CD4-positive, CD25-positive, alpha-beta regulatory T cell (primary cell): ENCODE data around the gene IL21R. TPM values are rescaled to one million over a fixed set of nuclear protein-coding genes. Genes with fewer than 3 reads are reported as not detected.

ENCODE experiments used
- ATAC-seq, 2 donors: fragments of 150-1000 bp; cut with Tn5 transposase; one replicate each; pipeline ENCODE4 v1.10.0; 2021; ENCODE audit warnings: low read depth in 2 of 2, moderate number of reproducible peaks in 2 of 2, moderate library complexity in 1 of 2
- DNase-seq, 3 donors: peaks; one replicate each; pipeline versions ENCODE4 v3.0.0 to v3.0.0-alpha.2; 2012 to 2022; ENCODE audit warnings: mixed read lengths in 1 of 3
- H3K27ac ChIP-seq: one replicate; pipeline ENCODE4 v1.7.0; 2013; ENCODE audit warnings: mild to moderate bottlenecking, low read length; ENCODE audit not compliant: insufficient read depth, poor library complexity, severe bottlenecking
- H3K27me3 ChIP-seq: one replicate; pipeline ENCODE4 v1.7.0; 2013; ENCODE audit warnings: low read length; ENCODE audit not compliant: control insufficient read depth, insufficient read depth
- H3K36me3 ChIP-seq: one replicate; pipeline ENCODE4 v1.7.0; 2013; ENCODE audit warnings: mild to moderate bottlenecking, low read length, moderate library complexity; ENCODE audit not compliant: control insufficient read depth, insufficient read depth
- H3K4me1 ChIP-seq: 2 replicates; pipeline ENCODE4 v1.7.0; 2013; ENCODE audit warnings: mild to moderate bottlenecking, low read length; ENCODE audit not compliant: insufficient read depth, control insufficient read depth, poor library complexity, severe bottlenecking
- H3K4me3 ChIP-seq: one replicate; pipeline ENCODE4 v1.7.0; 2013; ENCODE audit warnings: low read depth, mild to moderate bottlenecking, low read length, moderate library complexity
- H3K9me3 ChIP-seq, 2 experiments: 1 replicate in 1 of 2; 2 replicates in 1 of 2; pipeline ENCODE4 v1.7.0; 2013; ENCODE audit warnings: low read length in 2 of 2, mild to moderate bottlenecking in 1 of 2, moderate library complexity in 1 of 2; ENCODE audit not compliant: control insufficient read depth in 2 of 2
- H3K27ac Mint-ChIP-seq, 3 donors: one replicate each; pipeline ENCODE4 v1.8.0; 2020 to 2022; ENCODE audit warnings: mild to moderate bottlenecking in 3 of 3, mixed read lengths in 3 of 3, moderate library complexity in 2 of 3
- H3K27me3 Mint-ChIP-seq: one replicate; pipeline ENCODE4 v1.8.0; 2022; ENCODE audit warnings: mild to moderate bottlenecking, mixed read lengths
- H3K36me3 Mint-ChIP-seq: one replicate; pipeline ENCODE4 v1.8.0; 2020; ENCODE audit warnings: mixed read lengths
- H3K4me1 Mint-ChIP-seq, 4 donors: one replicate each; pipeline ENCODE4 v1.8.0; 2020 to 2022; ENCODE audit warnings: mixed read lengths in 4 of 4, mild to moderate bottlenecking in 1 of 4
- H3K4me3 Mint-ChIP-seq, 4 donors: one replicate each; pipeline ENCODE4 v1.8.0; 2020 to 2022; ENCODE audit warnings: mild to moderate bottlenecking in 4 of 4, mixed read lengths in 4 of 4, moderate library complexity in 3 of 4
- H3K9me3 Mint-ChIP-seq, 7 donors: one replicate each; pipeline ENCODE4 v1.8.0; 2020 to 2022; ENCODE audit warnings: mixed read lengths in 7 of 7, mild to moderate bottlenecking in 3 of 7, moderate library complexity in 2 of 7
- polyA plus RNA-seq, 4 donors: library from polyadenylated mRNA; unstranded; fragments of 300-500 nt; fragmentation: Illumina TruSeq; gene quantifications; one replicate each; pipeline ENCODE4 v1.2.3, GENCODE V29; 2021
- total RNA-seq: library from RNA; stranded (reverse); gene quantifications from one replicate; pipeline ENCODE4 v1.2.3, GENCODE V29; 2022

Gene IL21R
- total and polyA plus RNA-seq, 5 donors from 2014 or later, result 34.3 to 63.1 (median 38.6) TPM

GRCh38 chr16:27402964-27403600 is 1.1 kb downstream of the IL21R start:
- no peak for ATAC-seq
- no peaks in the 10 kb centered on the region for H3K27me3 Mint-ChIP-seq
- Histone ChIP-seq H3K4me3 (peak overlapping the region; percentile 94), H3K36me3 (no peaks in the 10 kb centered on the region), H3K4me1 (peaks cover 62% of the 10 kb centered on the region), H3K9me3 (no peaks in the 10 kb centered on the region), H3K27ac (peak overlapping the region; percentile 89), H3K27me3 (no peaks in the 10 kb centered on the region)
- H3K4me1 Mint-ChIP-seq, result peaks cover 5 to 81% (median 50%) of the 10 kb centered on the region in 4 donors
- H3K27ac Mint-ChIP-seq, result peak overlapping the region; percentile 93 to 100 (median 98)
- peaks cover 9% of the 10 kb centered on the region for H3K36me3 Mint-ChIP-seq
- DNase-seq, result peak in 2 of 3 donors; percentile 23 to 68
- peak overlapping the region; percentile 95 to 98 (median 96) for H3K4me3 Mint-ChIP-seq
- H3K9me3 Mint-ChIP-seq, result peaks cover 0 to 3% (median 0%) of the 10 kb centered on the region in 7 donors

- H3K27me3 Mint-ChIP-seq, result no peaks in the 10 kb centered on the region
- Histone ChIP-seq H3K27me3 (no peaks in the 10 kb centered on the region), H3K4me3 (peak overlapping the region; percentile 94), H3K36me3 (no peaks in the 10 kb centered on the region), H3K27ac (peak overlapping the region; percentile 89), H3K9me3 (no peaks in the 10 kb centered on the region), H3K4me1 (peaks cover 67% of the 10 kb centered on the region)
- peak overlapping the region; percentile 95 to 98 (median 96) for H3K4me3 Mint-ChIP-seq
- H3K36me3 Mint-ChIP-seq, result peaks cover 9% of the 10 kb centered on the region
- H3K27ac Mint-ChIP-seq, result peak overlapping the region; percentile 93 to 100 (median 98)
- DNase-seq (no peak), ATAC-seq (no peak)
- peaks cover 0 to 3% (median 0%) of the 10 kb centered on the region in 7 donors for H3K9me3 Mint-ChIP-seq
- H3K4me1 Mint-ChIP-seq, result peaks cover 5 to 83% (median 54%) of the 10 kb centered on the region in 4 donors
These were observed 1.6 kb downstream of the IL21R start for GRCh38 chr16:27403601-27403992.

GRCh38 chr16:27404163-27404823 is 2.3 kb downstream of the IL21R start:
- Histone ChIP-seq H3K36me3 (no peaks in the 10 kb centered on the region), H3K9me3 (no peaks in the 10 kb centered on the region), H3K27me3 (no peaks in the 10 kb centered on the region), H3K27ac (peak overlapping the region; percentile 89), H3K4me1 (peaks cover 71% of the 10 kb centered on the region), H3K4me3 (peak overlapping the region; percentile 94)
- DNase-seq, result peak in 1 of 3 donors; percentile 43
- Mint-ChIP-seq H3K36me3 (peaks cover 9% of the 10 kb centered on the region), H3K4me3 (peak overlapping the region; percentile 95 to 98 (median 96)), H3K4me1 (peaks cover 7 to 81% (median 55%) of the 10 kb centered on the region in 4 donors), H3K27me3 (no peaks in the 10 kb centered on the region), H3K27ac (peak overlapping the region; percentile 93 to 100 (median 98)), H3K9me3 (peaks cover 0 to 2% (median 0%) of the 10 kb centered on the region in 7 donors)
- no peak for ATAC-seq

DNA sequence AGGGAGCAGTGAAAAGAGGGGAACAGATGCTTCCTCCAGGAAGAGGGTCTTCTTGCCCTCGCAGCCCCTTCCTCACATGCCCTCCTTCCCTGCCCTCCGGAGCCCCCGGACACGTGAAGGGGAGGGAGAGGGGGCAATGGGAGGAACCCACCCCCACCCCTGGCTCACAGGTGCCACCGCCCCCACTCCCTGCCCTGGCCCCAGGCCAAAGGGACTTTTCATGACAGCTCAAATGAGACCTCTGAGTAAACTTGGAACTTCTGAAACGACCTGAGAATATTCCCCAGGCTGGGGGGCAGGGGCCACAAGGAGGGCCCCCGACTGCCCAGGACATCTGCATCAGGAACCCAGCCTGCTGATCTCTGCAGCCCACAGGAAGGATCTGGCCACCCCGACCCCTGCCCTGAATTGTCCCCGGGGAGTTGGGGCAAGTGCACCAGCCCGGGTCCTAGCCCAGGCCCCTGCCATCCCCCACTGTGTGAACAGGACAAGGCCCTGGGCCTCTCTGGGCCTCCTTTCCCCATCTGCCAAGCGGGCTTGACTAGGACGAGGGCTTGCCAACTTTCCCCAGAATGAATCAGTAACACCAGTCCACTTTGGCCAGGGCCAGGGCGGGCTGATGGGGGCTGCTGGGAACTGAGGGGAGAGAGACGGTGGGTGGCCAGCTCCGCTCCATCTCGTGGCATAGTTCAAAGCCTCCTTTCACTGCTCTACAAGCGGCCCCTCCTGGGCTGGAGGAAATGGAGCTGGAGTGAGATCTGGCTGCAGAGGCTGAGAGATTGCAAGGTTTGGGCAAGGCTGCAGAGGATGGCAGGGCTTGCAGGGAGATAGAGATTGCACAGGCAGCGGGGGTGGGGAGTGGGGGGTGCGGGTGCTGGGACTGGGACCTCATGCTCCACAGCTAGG is 3.8 kb downstream of the IL21R start:
- Mint-ChIP-seq H3K4me1 (peaks cover 18 to 84% (median 59%) of the 10 kb centered on the region in 4 donors), H3K4me3 (peak overlapping the region; percentile 95 to 98 (median 96)), H3K9me3 (no peaks in the 10 kb centered on the region), H3K27ac (peak overlapping the region; percentile 93 to 100 (median 98)), H3K27me3 (no peaks in the 10 kb centered on the region), H3K36me3 (peaks cover 13% of the 10 kb centered on the region)
- Histone ChIP-seq H3K27me3 (no peaks in the 10 kb centered on the region), H3K27ac (peak overlapping the region; percentile 89), H3K9me3 (no peaks in the 10 kb centered on the region), H3K4me1 (peaks cover 85% of the 10 kb centered on the region), H3K36me3 (no peaks in the 10 kb centered on the region), H3K4me3 (peak overlapping the region; percentile 94)
- DNase-seq (peak in 2 of 3 donors; percentile 39 to 54), ATAC-seq (no peak)

DNA sequence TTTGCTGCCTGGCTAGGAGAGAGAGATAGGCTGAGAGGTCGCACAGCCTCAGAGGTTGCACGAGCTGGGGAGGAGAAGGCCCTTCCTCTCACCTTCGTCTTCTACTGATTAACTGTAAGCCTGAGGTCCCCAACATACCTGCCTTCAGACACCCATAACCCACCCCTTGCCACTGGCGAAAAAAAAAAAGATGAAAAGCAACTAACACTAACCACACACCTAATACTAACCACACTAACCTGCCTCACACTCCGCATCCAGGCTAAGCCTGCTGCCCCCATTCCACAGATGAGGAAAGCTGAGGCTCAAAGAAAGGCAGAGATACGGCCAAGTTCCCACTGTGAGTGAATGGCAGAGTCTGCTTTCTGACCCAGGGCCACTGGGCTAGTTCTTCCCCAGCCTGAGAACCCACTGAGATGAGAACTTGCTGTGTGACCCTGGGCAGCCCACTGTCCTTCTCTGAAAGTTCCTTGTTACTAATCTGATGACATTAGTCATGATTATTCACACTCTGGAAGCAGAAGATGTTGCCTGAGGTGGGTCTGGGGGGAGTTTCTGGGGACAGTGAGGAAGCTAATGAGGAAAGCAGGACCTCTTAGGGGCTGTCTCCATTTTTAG is 4.6 kb downstream of the IL21R start:
- peak overlapping the region; percentile 95 to 98 (median 96) for H3K4me3 Mint-ChIP-seq
- H3K4me3 ChIP-seq, result peak overlapping the region; percentile 94
- no peaks in the 10 kb centered on the region for H3K9me3 ChIP-seq
- peak overlapping the region; percentile 93 to 100 (median 98) for H3K27ac Mint-ChIP-seq
- H3K4me1 Mint-ChIP-seq, result peaks cover 20 to 83% (median 59%) of the 10 kb centered on the region in 4 donors
- no peak for ATAC-seq
- no peaks in the 10 kb centered on the region for H3K9me3 Mint-ChIP-seq
- H3K27me3 Mint-ChIP-seq, result no peaks in the 10 kb centered on the region
- peaks cover 81% of the 10 kb centered on the region for H3K4me1 ChIP-seq
- H3K27me3 ChIP-seq, result no peaks in the 10 kb centered on the region
- DNase-seq, result no peak
- no peaks in the 10 kb centered on the region for H3K36me3 ChIP-seq
- peak overlapping the region; percentile 89 for H3K27ac ChIP-seq
- H3K36me3 Mint-ChIP-seq, result peaks cover 14% of the 10 kb centered on the region

DNA sequence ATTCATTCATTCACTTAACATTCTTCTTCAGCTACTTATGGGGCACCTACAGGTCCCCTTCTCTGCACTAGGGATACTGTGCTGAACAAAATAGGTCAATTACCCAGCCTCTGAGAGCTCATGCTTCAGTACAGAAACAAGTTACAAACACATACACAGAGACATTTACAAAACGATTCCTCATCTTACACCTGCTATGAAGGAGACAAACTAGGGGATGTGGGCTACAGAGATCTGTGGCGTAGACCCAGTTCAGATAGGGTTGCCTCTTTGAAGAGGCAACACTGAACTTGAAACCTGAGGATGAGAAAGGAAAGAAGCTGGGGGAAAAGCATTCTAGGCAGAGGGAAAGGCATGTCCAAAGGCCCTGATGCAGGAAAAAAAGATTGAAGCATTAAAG is 5.2 kb downstream of the IL21R start:
- peaks cover 76% of the 10 kb centered on the region for H3K4me1 ChIP-seq
- peak overlapping the region; percentile 94 for H3K4me3 ChIP-seq
- H3K9me3 ChIP-seq, result no peaks in the 10 kb centered on the region
- no peaks in the 10 kb centered on the region for H3K27me3 ChIP-seq
- H3K36me3 ChIP-seq, result no peaks in the 10 kb centered on the region
- peak overlapping the region; percentile 95 to 98 (median 96) for H3K4me3 Mint-ChIP-seq
- peaks cover 24 to 83% (median 60%) of the 10 kb centered on the region in 4 donors for H3K4me1 Mint-ChIP-seq
- peaks cover 19% of the 10 kb centered on the region for H3K36me3 Mint-ChIP-seq
- peak overlapping the region; percentile 93 to 100 (median 98) for H3K27ac Mint-ChIP-seq
- peak in 2 of 3 donors; percentile 40 to 68 for DNase-seq
- peak; percentile 35 to 39 for ATAC-seq
- peak overlapping the region; percentile 89 for H3K27ac ChIP-seq
- H3K27me3 Mint-ChIP-seq, result no peaks in the 10 kb centered on the region
- H3K9me3 Mint-ChIP-seq, result peaks cover 0 to 4% (median 0%) of the 10 kb centered on the region in 7 donors
